K562 (cell line): ENCODE measurements around the gene FAM83F.

ENCODE experiments used
- CXXC5 ChIP-seq: fragments of 250-450 bp; sonication (Bioruptor Pico); IDR thresholded peaks from 2 replicates; pipeline ENCODE4 v1.8.0; 2022; ENCODE audit warnings: inconsistent platforms, mild to moderate bottlenecking, moderate library complexity
- KAT7 ChIP-seq: sonication (generic); formaldehyde crosslinking; IDR thresholded peaks from 2 replicates; pipeline ENCODE4 v1.8.0; 2022; ENCODE audit warnings: missing genetic modification reagents, mild to moderate bottlenecking, borderline replicate concordance
- RB1 ChIP-seq: fragments of 450-650 bp; IDR thresholded peaks from 2 replicates; pipeline ENCODE4 v1.6.1; 2017; ENCODE audit warnings: low read depth, mild to moderate bottlenecking
- SMARCB1 ChIP-seq: IDR thresholded peaks from 2 replicates; pipeline ENCODE4 v1.6.1; 2011; ENCODE audit warnings: improper control_type of control experiment, low read depth; ENCODE audit not compliant: insufficient read length
- ZFX ChIP-seq: sonication (generic); formaldehyde crosslinking; IDR thresholded peaks from 2 replicates; pipeline ENCODE4 v1.8.0; 2022; ENCODE audit warnings: mild to moderate bottlenecking, missing genetic modification reagents, moderate library complexity
- TF ChIP-seq, protein P1 (sequence below): sonication (generic); formaldehyde crosslinking; IDR thresholded peaks from 2 replicates; pipeline ENCODE4 v1.8.1; 2023; ENCODE audit warnings: mild to moderate bottlenecking, missing genetic modification reagents
- TF ChIP-seq, protein P2 (sequence below): fragments of 150-350 bp; IDR thresholded peaks from 2 replicates; pipeline ENCODE4 v1.6.1; 2014; ENCODE audit warnings: low read depth, mild to moderate bottlenecking, low read length, borderline replicate concordance
- TF ChIP-seq, protein P3 (sequence below): fragments of 450-650 bp; formaldehyde crosslinking; IDR thresholded peaks from 2 replicates; pipeline ENCODE4 v1.4.0; 2020; ENCODE audit warnings: mild to moderate bottlenecking, mixed read lengths
- TF ChIP-seq, protein P4 (sequence below), 3 experiments: IDR thresholded peaks in 2 of 3; conservative IDR thresholded peaks in 1 of 3; 2 replicates each; pipeline ENCODE4 v1.5.1; 2011 to 2012; ENCODE audit warnings: low read length in 3 of 3, mild to moderate bottlenecking in 3 of 3, control low read depth in 2 of 3, improper control_type of control experiment in 1 of 3, inconsistent platforms in 1 of 3, low read depth in 1 of 3, mixed read lengths in 1 of 3, moderate library complexity in 1 of 3; ENCODE audit not compliant: insufficient read depth in 2 of 3

DNA sequence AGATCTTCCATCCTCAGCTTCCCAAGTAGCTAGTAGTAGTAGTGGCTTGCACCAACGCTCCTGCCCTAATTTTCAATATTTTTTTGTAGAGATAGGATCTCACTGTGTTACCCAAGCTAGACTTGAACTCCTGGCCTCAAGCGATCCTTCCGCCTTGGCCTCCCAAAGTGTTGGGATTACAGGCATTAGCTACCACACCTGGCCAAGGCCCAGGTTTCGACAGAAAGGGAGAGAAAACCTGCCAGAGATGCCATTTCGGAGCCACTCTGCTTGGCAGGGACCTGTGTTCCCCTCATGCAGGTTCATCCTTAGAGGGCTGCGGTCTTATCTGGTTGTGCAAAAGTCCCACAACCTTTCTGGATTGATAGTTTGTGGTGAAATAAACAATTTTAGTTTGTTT, 41.4 kb downstream of the FAM83F start:
- TF ChIP-seq RB1 (no peak), SMARCB1 (no peak), CXXC5 (no peak), ZFX (CRISPR knock-in tag) (no peak), KAT7 (CRISPR knock-in tag) (no peak)
- TF ChIP-seq, protein P1, sequence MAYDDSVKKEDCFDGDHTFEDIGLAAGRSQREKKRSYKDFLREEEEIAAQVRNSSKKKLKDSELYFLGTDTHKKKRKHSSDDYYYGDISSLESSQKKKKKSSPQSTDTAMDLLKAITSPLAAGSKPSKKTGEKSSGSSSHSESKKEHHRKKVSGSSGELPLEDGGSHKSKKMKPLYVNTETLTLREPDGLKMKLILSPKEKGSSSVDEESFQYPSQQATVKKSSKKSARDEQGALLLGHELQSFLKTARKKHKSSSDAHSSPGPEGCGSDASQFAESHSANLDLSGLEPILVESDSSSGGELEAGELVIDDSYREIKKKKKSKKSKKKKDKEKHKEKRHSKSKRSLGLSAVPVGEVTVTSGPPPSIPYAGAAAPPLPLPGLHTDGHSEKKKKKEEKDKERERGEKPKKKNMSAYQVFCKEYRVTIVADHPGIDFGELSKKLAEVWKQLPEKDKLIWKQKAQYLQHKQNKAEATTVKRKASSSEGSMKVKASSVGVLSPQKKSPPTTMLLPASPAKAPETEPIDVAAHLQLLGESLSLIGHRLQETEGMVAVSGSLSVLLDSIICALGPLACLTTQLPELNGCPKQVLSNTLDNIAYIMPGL, result no peak
- TF ChIP-seq, protein P2, sequence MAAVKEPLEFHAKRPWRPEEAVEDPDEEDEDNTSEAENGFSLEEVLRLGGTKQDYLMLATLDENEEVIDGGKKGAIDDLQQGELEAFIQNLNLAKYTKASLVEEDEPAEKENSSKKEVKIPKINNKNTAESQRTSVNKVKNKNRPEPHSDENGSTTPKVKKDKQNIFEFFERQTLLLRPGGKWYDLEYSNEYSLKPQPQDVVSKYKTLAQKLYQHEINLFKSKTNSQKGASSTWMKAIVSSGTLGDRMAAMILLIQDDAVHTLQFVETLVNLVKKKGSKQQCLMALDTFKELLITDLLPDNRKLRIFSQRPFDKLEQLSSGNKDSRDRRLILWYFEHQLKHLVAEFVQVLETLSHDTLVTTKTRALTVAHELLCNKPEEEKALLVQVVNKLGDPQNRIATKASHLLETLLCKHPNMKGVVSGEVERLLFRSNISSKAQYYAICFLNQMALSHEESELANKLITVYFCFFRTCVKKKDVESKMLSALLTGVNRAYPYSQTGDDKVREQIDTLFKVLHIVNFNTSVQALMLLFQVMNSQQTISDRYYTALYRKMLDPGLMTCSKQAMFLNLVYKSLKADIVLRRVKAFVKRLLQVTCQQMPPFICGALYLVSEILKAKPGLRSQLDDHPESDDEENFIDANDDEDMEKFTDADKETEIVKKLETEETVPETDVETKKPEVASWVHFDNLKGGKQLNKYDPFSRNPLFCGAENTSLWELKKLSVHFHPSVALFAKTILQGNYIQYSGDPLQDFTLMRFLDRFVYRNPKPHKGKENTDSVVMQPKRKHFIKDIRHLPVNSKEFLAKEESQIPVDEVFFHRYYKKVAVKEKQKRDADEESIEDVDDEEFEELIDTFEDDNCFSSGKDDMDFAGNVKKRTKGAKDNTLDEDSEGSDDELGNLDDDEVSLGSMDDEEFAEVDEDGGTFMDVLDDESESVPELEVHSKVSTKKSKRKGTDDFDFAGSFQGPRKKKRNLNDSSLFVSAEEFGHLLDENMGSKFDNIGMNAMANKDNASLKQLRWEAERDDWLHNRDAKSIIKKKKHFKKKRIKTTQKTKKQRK, result no peak
- TF ChIP-seq, protein P3, sequence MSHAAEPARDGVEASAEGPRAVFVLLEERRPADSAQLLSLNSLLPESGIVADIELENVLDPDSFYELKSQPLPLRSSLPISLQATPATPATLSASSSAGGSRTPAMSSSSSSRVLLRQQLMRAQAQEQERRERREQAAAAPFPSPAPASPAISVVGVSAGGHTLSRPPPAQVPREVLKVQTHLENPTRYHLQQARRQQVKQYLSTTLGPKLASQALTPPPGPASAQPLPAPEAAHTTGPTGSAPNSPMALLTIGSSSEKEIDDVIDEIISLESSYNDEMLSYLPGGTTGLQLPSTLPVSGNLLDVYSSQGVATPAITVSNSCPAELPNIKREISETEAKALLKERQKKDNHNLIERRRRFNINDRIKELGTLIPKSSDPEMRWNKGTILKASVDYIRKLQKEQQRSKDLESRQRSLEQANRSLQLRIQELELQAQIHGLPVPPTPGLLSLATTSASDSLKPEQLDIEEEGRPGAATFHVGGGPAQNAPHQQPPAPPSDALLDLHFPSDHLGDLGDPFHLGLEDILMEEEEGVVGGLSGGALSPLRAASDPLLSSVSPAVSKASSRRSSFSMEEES, result no peak
- TF ChIP-seq, protein P4, sequence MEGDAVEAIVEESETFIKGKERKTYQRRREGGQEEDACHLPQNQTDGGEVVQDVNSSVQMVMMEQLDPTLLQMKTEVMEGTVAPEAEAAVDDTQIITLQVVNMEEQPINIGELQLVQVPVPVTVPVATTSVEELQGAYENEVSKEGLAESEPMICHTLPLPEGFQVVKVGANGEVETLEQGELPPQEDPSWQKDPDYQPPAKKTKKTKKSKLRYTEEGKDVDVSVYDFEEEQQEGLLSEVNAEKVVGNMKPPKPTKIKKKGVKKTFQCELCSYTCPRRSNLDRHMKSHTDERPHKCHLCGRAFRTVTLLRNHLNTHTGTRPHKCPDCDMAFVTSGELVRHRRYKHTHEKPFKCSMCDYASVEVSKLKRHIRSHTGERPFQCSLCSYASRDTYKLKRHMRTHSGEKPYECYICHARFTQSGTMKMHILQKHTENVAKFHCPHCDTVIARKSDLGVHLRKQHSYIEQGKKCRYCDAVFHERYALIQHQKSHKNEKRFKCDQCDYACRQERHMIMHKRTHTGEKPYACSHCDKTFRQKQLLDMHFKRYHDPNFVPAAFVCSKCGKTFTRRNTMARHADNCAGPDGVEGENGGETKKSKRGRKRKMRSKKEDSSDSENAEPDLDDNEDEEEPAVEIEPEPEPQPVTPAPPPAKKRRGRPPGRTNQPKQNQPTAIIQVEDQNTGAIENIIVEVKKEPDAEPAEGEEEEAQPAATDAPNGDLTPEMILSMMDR (IDR thresholded peaks at IDR 0.05 in 2 of 3, conservative IDR thresholded peaks at IDR 0.05 in 1 of 3; ENCODE audit: insufficient read depth in 2 of 3, low read depth in 1 of 3, low read length in 3 of 3), result no peak
